WI38 (cell line): ENCODE measurements around the gene PLB1.

Source experiments
- H3K4me3 ChIP-seq: 2 replicates; pipeline ENCODE4 v1.5.1; 2011; ENCODE audit warnings: low read depth, mild to moderate bottlenecking, control low read depth, low read length
- TF ChIP-seq, protein P1 (sequence below): IDR thresholded peaks from 2 replicates; pipeline ENCODE4 v1.5.1; 2012; ENCODE audit warnings: low read depth, mild to moderate bottlenecking, control low read depth, low read length

PLB1 gene

DNA sequence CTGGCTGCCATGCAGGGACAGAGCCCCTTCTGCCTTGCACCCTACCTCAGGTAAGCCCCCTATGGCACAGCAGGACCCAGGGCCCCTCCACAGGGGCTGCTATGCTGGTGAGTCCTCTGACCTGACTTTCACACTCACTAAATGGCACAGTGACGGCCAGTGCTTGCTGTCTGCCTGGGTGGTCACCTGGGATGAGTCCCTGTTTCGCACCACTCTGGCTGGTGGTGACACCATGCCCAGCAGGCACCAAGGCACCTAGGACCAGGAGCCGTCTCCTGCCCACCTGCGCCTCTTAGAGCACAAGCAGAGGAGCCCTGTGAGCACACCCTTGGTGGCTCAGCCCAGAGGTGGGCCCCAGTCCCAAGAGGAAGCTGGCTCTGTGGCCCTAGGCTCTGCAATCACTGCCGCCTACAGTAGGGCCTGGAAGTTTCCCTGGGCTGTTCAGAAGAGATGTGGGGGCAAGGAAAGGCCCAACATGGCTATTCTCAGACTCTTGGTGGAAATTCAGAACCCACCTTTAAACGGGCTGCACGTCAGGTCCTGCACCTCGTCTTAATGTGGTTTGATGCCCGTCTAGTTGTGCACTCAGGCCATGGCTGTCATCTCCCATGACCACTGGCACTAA is 96.0 kb downstream of the PLB1 start:
- TF ChIP-seq, protein P1, sequence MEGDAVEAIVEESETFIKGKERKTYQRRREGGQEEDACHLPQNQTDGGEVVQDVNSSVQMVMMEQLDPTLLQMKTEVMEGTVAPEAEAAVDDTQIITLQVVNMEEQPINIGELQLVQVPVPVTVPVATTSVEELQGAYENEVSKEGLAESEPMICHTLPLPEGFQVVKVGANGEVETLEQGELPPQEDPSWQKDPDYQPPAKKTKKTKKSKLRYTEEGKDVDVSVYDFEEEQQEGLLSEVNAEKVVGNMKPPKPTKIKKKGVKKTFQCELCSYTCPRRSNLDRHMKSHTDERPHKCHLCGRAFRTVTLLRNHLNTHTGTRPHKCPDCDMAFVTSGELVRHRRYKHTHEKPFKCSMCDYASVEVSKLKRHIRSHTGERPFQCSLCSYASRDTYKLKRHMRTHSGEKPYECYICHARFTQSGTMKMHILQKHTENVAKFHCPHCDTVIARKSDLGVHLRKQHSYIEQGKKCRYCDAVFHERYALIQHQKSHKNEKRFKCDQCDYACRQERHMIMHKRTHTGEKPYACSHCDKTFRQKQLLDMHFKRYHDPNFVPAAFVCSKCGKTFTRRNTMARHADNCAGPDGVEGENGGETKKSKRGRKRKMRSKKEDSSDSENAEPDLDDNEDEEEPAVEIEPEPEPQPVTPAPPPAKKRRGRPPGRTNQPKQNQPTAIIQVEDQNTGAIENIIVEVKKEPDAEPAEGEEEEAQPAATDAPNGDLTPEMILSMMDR = no peak
- no peak overlapping the region for H3K4me3 ChIP-seq

DNA sequence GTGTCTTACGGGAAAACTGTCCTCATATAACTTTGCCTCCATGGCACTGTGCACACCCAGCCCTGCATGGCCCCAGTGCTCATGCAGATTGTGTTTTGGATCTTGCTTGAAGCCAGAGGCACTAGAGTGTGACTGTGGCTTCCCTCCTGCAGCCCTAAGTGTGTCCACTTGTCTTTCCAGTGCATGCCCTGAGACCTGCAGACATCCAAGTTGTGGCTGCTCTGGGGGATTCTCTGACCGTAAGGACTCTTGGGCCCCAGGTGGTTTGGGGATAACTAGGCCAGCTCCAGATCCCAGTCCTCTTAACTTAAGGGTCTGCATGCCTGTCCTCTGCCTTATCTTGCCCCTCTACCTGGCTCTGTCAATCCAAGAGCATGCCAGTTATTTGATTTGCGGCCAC is 96.6 kb downstream of the PLB1 start:
- TF ChIP-seq, protein P1 = no peak
- no peak overlapping the region for H3K4me3 ChIP-seq

DNA sequence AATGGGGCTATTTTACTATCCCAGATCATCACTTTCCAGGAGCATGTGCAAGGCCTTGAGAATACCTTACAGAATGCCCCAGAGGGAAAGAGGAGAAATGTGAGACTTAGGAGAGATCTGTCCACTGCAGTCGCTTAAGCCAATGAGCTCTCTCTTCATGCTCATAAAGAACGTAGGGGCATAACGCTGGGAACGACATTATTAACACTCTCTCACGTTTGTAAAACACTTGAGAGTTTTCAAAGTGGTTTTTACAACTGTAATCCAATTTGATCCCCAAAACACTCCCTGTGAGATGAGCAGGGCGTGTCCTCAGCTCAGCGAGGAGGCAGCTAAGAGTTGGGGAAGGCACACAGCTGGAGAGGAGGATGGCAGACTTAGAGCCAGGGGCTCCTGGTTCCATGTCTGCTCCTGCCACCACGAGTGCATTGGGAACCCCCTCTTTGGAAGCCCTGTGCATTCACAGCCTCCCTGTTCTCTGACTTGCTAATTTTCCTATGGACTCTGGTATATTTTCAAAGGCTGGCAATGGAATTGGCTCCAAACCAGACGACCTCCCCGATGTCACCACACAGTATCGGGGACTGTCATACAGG is 97.4 kb downstream of the PLB1 start:
- H3K4me3 ChIP-seq = no peak overlapping the region
- TF ChIP-seq, protein P1 = no peak

- TF ChIP-seq, protein P1 = no peak
- no peak overlapping the region for H3K4me3 ChIP-seq
These were observed 98.1 kb downstream of the PLB1 start for GRCh38 chr2:28594000-28594331.

DNA sequence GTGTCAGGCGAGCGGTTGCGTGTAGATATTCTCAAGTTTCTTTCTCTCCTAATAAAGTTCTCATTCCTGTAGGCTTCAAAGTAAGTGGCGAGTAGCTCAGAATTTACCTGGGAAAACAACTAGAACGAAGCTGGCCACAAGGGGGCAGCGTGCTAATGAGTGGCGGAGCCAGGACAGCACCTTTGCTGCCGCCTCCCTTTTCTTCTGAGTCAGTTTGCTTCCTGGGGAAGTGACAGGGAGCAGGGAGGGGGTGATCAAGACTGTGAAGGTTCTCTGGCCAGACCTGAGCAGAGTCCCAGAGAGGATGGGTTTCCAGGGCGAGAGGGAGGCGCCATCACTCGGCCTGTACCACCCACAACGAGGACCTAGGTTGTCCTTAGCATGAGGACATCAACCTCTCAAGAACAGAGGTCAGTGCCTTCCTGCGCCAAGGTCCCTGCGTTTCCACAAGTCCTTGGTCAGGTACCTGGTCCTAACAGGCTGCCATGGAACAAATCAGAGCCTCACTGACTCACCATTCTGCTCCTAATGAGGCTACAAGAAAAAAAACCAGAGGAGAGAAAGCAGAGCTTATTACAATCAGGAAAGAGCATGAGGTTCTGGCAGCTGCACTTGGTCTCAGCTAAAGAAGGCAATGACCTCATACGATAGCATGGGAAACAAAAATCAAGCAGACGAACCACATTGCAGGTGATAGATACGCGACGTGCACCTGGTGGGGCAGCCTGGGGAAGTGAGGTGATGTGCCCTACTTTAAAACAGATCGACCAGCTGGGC is 98.7 kb downstream of the PLB1 start:
- H3K4me3 ChIP-seq = no peak overlapping the region
- TF ChIP-seq, protein P1 = peak; percentile 69

GRCh38 chr2:28595323-28595722 is 99.5 kb downstream of the PLB1 start:
- TF ChIP-seq, protein P1 = no peak
- no peak overlapping the region for H3K4me3 ChIP-seq

DNA sequence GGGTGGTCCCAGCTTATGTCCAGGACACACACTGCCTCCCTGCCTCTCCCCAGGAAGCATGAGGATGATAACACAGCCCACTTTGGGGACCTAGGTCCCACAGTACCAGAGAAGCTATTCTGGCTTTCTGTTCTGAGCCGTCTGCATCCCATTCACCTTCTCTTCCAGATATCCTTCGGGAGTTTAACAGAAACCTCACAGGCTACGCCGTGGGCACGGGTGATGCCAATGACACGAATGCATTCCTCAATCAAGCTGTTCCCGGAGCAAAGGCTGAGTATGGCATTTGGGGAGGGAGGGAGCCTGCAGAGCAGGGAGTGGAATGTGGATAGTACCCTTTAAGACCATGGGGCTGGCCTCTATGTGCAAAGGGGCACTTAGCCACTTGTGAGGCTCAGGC is 102.6 kb downstream of the PLB1 start:
- no peak overlapping the region for H3K4me3 ChIP-seq
- TF ChIP-seq, protein P1 = no peak
